ENCODE measurements around the gene SSBP1. TPM values are rescaled to one million over a fixed set of nuclear protein-coding genes. Genes with fewer than 3 reads are reported as not detected.

SSBP1 gene
- total RNA-seq, 1 experiment from 2014 or later: 174 TPM

DNA sequence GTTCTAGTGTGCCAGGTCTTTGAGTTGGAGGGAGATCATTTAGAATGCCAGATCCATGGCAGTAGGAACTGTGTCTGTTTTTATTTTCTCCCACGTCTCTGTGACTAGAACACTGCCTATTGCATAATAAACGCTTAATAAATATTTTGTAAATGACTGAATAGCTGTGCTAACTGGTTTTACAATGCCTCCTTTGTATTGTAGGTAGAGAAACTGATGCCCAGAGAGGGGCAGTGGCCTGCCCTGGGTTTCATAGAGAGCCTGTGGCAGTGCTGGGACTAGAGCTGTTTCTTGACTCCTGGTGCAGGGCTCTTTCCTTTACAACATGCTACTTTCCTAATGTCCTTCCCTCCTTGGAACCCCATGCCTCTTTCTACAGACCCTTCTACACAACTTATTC, 54.4 kb downstream of the SSBP1 start:
- ATAC-seq: no peak
- no peaks in the 10 kb centered on the region for H3K36me3 ChIP-seq (ENCODE audit: control insufficient read depth, insufficient read depth, low read length)
- no peaks in the 10 kb centered on the region for H3K27me3 ChIP-seq (ENCODE audit: control insufficient read depth, insufficient read depth, low read length)
- H3K9me3 ChIP-seq (ENCODE audit: control insufficient read depth, insufficient read depth, low read depth, low read length): no peaks in the 10 kb centered on the region
- TF ChIP-seq, protein P1, sequence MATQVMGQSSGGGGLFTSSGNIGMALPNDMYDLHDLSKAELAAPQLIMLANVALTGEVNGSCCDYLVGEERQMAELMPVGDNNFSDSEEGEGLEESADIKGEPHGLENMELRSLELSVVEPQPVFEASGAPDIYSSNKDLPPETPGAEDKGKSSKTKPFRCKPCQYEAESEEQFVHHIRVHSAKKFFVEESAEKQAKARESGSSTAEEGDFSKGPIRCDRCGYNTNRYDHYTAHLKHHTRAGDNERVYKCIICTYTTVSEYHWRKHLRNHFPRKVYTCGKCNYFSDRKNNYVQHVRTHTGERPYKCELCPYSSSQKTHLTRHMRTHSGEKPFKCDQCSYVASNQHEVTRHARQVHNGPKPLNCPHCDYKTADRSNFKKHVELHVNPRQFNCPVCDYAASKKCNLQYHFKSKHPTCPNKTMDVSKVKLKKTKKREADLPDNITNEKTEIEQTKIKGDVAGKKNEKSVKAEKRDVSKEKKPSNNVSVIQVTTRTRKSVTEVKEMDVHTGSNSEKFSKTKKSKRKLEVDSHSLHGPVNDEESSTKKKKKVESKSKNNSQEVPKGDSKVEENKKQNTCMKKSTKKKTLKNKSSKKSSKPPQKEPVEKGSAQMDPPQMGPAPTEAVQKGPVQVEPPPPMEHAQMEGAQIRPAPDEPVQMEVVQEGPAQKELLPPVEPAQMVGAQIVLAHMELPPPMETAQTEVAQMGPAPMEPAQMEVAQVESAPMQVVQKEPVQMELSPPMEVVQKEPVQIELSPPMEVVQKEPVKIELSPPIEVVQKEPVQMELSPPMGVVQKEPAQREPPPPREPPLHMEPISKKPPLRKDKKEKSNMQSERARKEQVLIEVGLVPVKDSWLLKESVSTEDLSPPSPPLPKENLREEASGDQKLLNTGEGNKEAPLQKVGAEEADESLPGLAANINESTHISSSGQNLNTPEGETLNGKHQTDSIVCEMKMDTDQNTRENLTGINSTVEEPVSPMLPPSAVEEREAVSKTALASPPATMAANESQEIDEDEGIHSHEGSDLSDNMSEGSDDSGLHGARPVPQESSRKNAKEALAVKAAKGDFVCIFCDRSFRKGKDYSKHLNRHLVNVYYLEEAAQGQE (IDR thresholded peaks at IDR 0.05; ENCODE audit: insufficient read depth in 1 of 2, low read depth in 2 of 2, low read length in 1 of 2): no peak
- TF ChIP-seq, protein P2, sequence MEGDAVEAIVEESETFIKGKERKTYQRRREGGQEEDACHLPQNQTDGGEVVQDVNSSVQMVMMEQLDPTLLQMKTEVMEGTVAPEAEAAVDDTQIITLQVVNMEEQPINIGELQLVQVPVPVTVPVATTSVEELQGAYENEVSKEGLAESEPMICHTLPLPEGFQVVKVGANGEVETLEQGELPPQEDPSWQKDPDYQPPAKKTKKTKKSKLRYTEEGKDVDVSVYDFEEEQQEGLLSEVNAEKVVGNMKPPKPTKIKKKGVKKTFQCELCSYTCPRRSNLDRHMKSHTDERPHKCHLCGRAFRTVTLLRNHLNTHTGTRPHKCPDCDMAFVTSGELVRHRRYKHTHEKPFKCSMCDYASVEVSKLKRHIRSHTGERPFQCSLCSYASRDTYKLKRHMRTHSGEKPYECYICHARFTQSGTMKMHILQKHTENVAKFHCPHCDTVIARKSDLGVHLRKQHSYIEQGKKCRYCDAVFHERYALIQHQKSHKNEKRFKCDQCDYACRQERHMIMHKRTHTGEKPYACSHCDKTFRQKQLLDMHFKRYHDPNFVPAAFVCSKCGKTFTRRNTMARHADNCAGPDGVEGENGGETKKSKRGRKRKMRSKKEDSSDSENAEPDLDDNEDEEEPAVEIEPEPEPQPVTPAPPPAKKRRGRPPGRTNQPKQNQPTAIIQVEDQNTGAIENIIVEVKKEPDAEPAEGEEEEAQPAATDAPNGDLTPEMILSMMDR (IDR thresholded peaks at IDR 0.05): no peak
- TF ChIP-seq POLR2AphosphoS5 (IDR thresholded peaks at IDR 0.05; ENCODE audit: low read depth, low read length): no peak
- TF ChIP-seq TCF7L2 (IDR thresholded peaks at IDR 0.05; ENCODE audit: low read depth, low read length): no peak
- no peak for TF ChIP-seq SIN3A (IDR thresholded peaks at IDR 0.05; ENCODE audit: borderline replicate concordance, insufficient read depth, low read depth, low read length)
- no TSS peak for BruUV-seq (replicated peaks)
- intact Hi-C loops (cut with micrococcal nuclease; ENCODE audit: unreplicated experiment): no loop called here
- in situ Hi-C loops (cut with HindIII; ENCODE audit: low pct_unique_long_range_greater_than_20kb, low sequenced_read_pairs): no loop called here
- POLR2A ChIA-PET: interaction anchor here (0.6 kb wide), 1 partner anchor 778 kb away, joined by 3 read pairs; no protein-coding TSS in a partner anchor
- H3K4me1 ChIP-seq (ENCODE audit: control insufficient read depth, insufficient read depth, low read length): no peaks in the 10 kb centered on the region
- H3K4me3 ChIP-seq (ENCODE audit: low read depth in 2 of 2, low read length in 2 of 2): no peak overlapping the region
- H3K27ac ChIP-seq (ENCODE audit: low read length): no peak overlapping the region
- CTCF ChIA-PET: no interaction called here
- no peak for DNase-seq (ENCODE audit: low read depth, low spot score)

Other genes with a start within 250 kb of the SSBP1 start
- gene AGK, start 186.9 kb upstream of the SSBP1 start, total RNA-seq (2021; ENCODE audit: unreplicated experiment): 32.6 TPM
- gene DENND11, start 36.2 kb upstream of the SSBP1 start, total RNA-seq (2021; ENCODE audit: unreplicated experiment): 10.4 TPM
- not detected for gene WEE2, start 30.0 kb upstream of the SSBP1 start, total RNA-seq (2021; ENCODE audit: unreplicated experiment)
- gene TAS2R3, start 25.7 kb downstream of the SSBP1 start, total RNA-seq (2021; ENCODE audit: unreplicated experiment): 0.49 TPM
- gene TAS2R4, start 38.3 kb downstream of the SSBP1 start, total RNA-seq (2021; ENCODE audit: unreplicated experiment): 0.57 TPM
- 0.77 TPM for gene TAS2R5, start 51.9 kb downstream of the SSBP1 start, total RNA-seq (2021; ENCODE audit: unreplicated experiment)
- gene PRSS37, start 103.1 kb downstream of the SSBP1 start, total RNA-seq (2021; ENCODE audit: unreplicated experiment): not detected
- gene OR9A4, start 178.0 kb downstream of the SSBP1 start, total RNA-seq (2021; ENCODE audit: unreplicated experiment): not detected
- gene CLEC5A, start 208.6 kb downstream of the SSBP1 start, total RNA-seq (2021; ENCODE audit: unreplicated experiment): not detected
- gene TAS2R38, start 235.4 kb downstream of the SSBP1 start, total RNA-seq (2021; ENCODE audit: unreplicated experiment): not detected

All from Panc1 (cell line).